ENCODE measurements around the gene CNPY2.
A peak's percentile ranks its signal among the peaks of the same experiment; 100 is the strongest.
"Not testable (repeated sequence)": the region's sequence is repeated elsewhere in the genome, so short reads cannot be mapped to it uniquely, and the experiment has no call there.

CNPY2 gene

GRCh38 chr12:56358836-56359532, 43.2 kb upstream of the CNPY2 start:
- no peak for DNase-seq (ENCODE audit: extremely low read depth, insufficient read length)
- Histone ChIP-seq H3K36me3 (ENCODE audit: control insufficient read depth, insufficient read depth, low read length) (peaks cover 20% of the 10 kb centered on the region), H3K27me3 (replicated peaks; ENCODE audit: control insufficient read depth, insufficient read depth, low read length) (no peaks in the 10 kb centered on the region), H3K4me3 (replicated peaks; ENCODE audit: low read depth, low read length) (peak overlapping the region; percentile 96)
- no peak for TF ChIP-seq CTCF (IDR thresholded peaks at IDR 0.05; ENCODE audit: insufficient read depth, low read length, poor library complexity, severe bottlenecking)

- TF ChIP-seq CTCF (IDR thresholded peaks at IDR 0.05; ENCODE audit: insufficient read depth, low read length, poor library complexity, severe bottlenecking) = no peak
- no peak for DNase-seq (ENCODE audit: extremely low read depth, insufficient read length)
- peaks cover 59% of the 10 kb centered on the region for H3K36me3 ChIP-seq (ENCODE audit: control insufficient read depth, insufficient read depth, low read length)
- no peak overlapping the region for H3K4me3 ChIP-seq (replicated peaks; ENCODE audit: low read depth, low read length)
- H3K27me3 ChIP-seq (replicated peaks; ENCODE audit: control insufficient read depth, insufficient read depth, low read length) = no peaks in the 10 kb centered on the region
Measured at GRCh38 chr12:56351325-56351724, 35.5 kb upstream of the CNPY2 start.

GRCh38 chr12:56350662-56351061, 34.9 kb upstream of the CNPY2 start:
- Histone ChIP-seq H3K4me3 (replicated peaks; ENCODE audit: low read depth, low read length) (no peak overlapping the region), H3K36me3 (ENCODE audit: control insufficient read depth, insufficient read depth, low read length) (peaks cover 59% of the 10 kb centered on the region), H3K27me3 (replicated peaks; ENCODE audit: control insufficient read depth, insufficient read depth, low read length) (no peaks in the 10 kb centered on the region)
- no peak for DNase-seq (ENCODE audit: extremely low read depth, insufficient read length)
- TF ChIP-seq CTCF (IDR thresholded peaks at IDR 0.05; ENCODE audit: insufficient read depth, low read length, poor library complexity, severe bottlenecking) = no peak

GRCh38 chr12:56348776-56349175, 33.0 kb upstream of the CNPY2 start:
- no peak for TF ChIP-seq CTCF (IDR thresholded peaks at IDR 0.05; ENCODE audit: insufficient read depth, low read length, poor library complexity, severe bottlenecking)
- Histone ChIP-seq H3K36me3 (ENCODE audit: control insufficient read depth, insufficient read depth, low read length) (peaks cover 48% of the 10 kb centered on the region), H3K4me3 (replicated peaks; ENCODE audit: low read depth, low read length) (no peak overlapping the region), H3K27me3 (replicated peaks; ENCODE audit: control insufficient read depth, insufficient read depth, low read length) (no peaks in the 10 kb centered on the region)
- DNase-seq (ENCODE audit: extremely low read depth, insufficient read length) = no peak

GRCh38 chr12:56347255-56347654, 31.5 kb upstream of the CNPY2 start:
- DNase-seq (ENCODE audit: extremely low read depth, insufficient read length); H3K27me3 ChIP-seq (replicated peaks; ENCODE audit: control insufficient read depth, insufficient read depth, low read length); H3K4me3 ChIP-seq (replicated peaks; ENCODE audit: low read depth, low read length): not testable (repeated sequence)
- peaks cover 56% of the 10 kb centered on the region for H3K36me3 ChIP-seq (ENCODE audit: control insufficient read depth, insufficient read depth, low read length)

GRCh38 chr12:56346675-56347074, 30.9 kb upstream of the CNPY2 start:
- no peak for DNase-seq (ENCODE audit: extremely low read depth, insufficient read length)
- TF ChIP-seq CTCF (IDR thresholded peaks at IDR 0.05; ENCODE audit: insufficient read depth, low read length, poor library complexity, severe bottlenecking) = no peak
- H3K27me3 ChIP-seq (replicated peaks; ENCODE audit: control insufficient read depth, insufficient read depth, low read length) = no peaks in the 10 kb centered on the region
- peaks cover 56% of the 10 kb centered on the region for H3K36me3 ChIP-seq (ENCODE audit: control insufficient read depth, insufficient read depth, low read length)
- no peak overlapping the region for H3K4me3 ChIP-seq (replicated peaks; ENCODE audit: low read depth, low read length)

GRCh38 chr12:56342290-56342689, 26.5 kb upstream of the CNPY2 start:
- DNase-seq (ENCODE audit: extremely low read depth, insufficient read length); H3K27me3 ChIP-seq (replicated peaks; ENCODE audit: control insufficient read depth, insufficient read depth, low read length); H3K4me3 ChIP-seq (replicated peaks; ENCODE audit: low read depth, low read length): not testable (repeated sequence)
- peaks cover 37% of the 10 kb centered on the region for H3K36me3 ChIP-seq (ENCODE audit: control insufficient read depth, insufficient read depth, low read length)
